ENCODE measurements around the gene OMP.

GRCh38 chr11:77071077-77071476 is 31.6 kb upstream of the OMP start:
- TF ChIP-seq CTCF (IDR thresholded peaks at IDR 0.05; ENCODE audit: extremely low read depth in 1 of 2, insufficient read depth in 1 of 2, low read depth in 1 of 2, low read length in 2 of 2) (no peak), FOS (IDR thresholded peaks at IDR 0.05; ENCODE audit: borderline replicate concordance, insufficient read depth, low read length) (no peak), POLR2A (IDR thresholded peaks at IDR 0.05; ENCODE audit: low read depth, low read length) (no peak)

All from endothelial cell of umbilical vein (primary cell).